Left cardiac atrium (tissue), 4 donors: ENCODE results near the gene BCAN. TPM values are rescaled to one million over a fixed set of nuclear protein-coding genes. Genes with fewer than 3 reads are reported as not detected.
A peak's percentile ranks its signal among the peaks of the same experiment; 100 is the strongest.

Source experiments
- ATAC-seq, 2 donors: fragments of 200-7000 bp; cut with Tn5 transposase; one replicate each; pipeline ENCODE4 v1.9.1; 2020; ENCODE audit warnings: mild to moderate bottlenecking in 2 of 2, moderate library complexity in 2 of 2
- DNase-seq: peaks from one replicate; pipeline ENCODE4 v3.0.0-alpha.2; 2020
- intact Hi-C, 2 donors: fragments of 100-400 bp; cut with DNase I; formaldehyde crosslinking; loops; one replicate each; pipeline versions ENCODE4 v1.14.1 to v1.15.1; 2022 to 2023
- total RNA-seq, 2 donors: library from RNA; stranded (reverse); fragmentation: NEBNext Ultra II Directional; extraction: Animal tissue kit (Norgen Biotek cat#: 25700); gene quantifications; one replicate each; pipeline ENCODE4 v1.2.1, GENCODE V29; 2021
- donor health status: DM: no; HTN: yes; CAD: no.
- donor health status: DM: no; HTN: yes; CAD: no; lungs with severe emphysema.
- donor health status: DM: yes; HTN: yes; CAD: no.
- donor health status: Dilated cardiomyopathy.

BCAN gene
- total RNA-seq, 2 donors from 2014 or later: 0.29 to 0.47 TPM

GRCh38 chr1:156667968-156668709 lies 26.2 kb downstream of the BCAN start:
- intact Hi-C loops: no loop called here
- DNase-seq (no peak), ATAC-seq (peak in 1 of 2 donors; percentile 3)

- DNase-seq: no peak
- intact Hi-C loops: no loop called here
- peak in 1 of 2 donors; percentile 2 for ATAC-seq
Measured at GRCh38 chr1:156668801-156669637, 27.1 kb downstream of the BCAN start.

GRCh38 chr1:156669794-156670193 lies 27.9 kb downstream of the BCAN start:
- intact Hi-C loops: no loop called here

GRCh38 chr1:156670359-156670758 lies 28.4 kb downstream of the BCAN start:
- intact Hi-C loops: no loop called here
- DNase-seq: no peak
- no peak for ATAC-seq

More at GRCh38 chr1:156669794-156670193, 27.9 kb downstream of the BCAN start:
- DNase-seq (no peak), ATAC-seq (no peak)

- ATAC-seq (no peak), DNase-seq (no peak)
- intact Hi-C loops: no loop called here
Measured at GRCh38 chr1:156670791-156671190, 28.9 kb downstream of the BCAN start.

- intact Hi-C loops: no loop called here
- ATAC-seq (no peak), DNase-seq (no peak)
Measured at GRCh38 chr1:156671804-156672203, 29.9 kb downstream of the BCAN start.

GRCh38 chr1:156673387-156674121 lies 31.6 kb downstream of the BCAN start:
- ATAC-seq: no peak
- intact Hi-C loops: no loop called here
- no peak for DNase-seq

GRCh38 chr1:156675210-156676113 lies 33.5 kb downstream of the BCAN start:
- ATAC-seq (peak; percentile 9), DNase-seq (no peak)
- intact Hi-C loops: loop anchor here in 1 of 2 donors (5.0 kb wide), 1 partner anchor 48 kb away; no protein-coding TSS in a partner anchor

- ATAC-seq (peak; percentile 19 to 33), DNase-seq (no peak)
- intact Hi-C loops: loop anchor here in 1 of 2 donors (5.0 kb wide), 1 partner anchor 49 kb away; no protein-coding TSS in a partner anchor
Measured at GRCh38 chr1:156676114-156676819, 34.4 kb downstream of the BCAN start.

- intact Hi-C loops: loop anchor here in 1 of 2 donors (1.0 to 5.0 kb wide), 2 partner anchors 17 to 50 kb away; no protein-coding TSS in a partner anchor
- ATAC-seq: peak; percentile 89 to 92
- DNase-seq: peak; percentile 86
Measured at GRCh38 chr1:156676820-156677615, 35.1 kb downstream of the BCAN start, which contains the start of gene NES. NES (minus strand) TSS chr1:156677407; CDS start chr1:156677264, 143 bp downstream.

GRCh38 chr1:156677616-156678596 lies 36.0 kb downstream of the BCAN start:
- intact Hi-C loops: loop anchor here (1.0 to 5.0 kb wide), 3 partner anchors 18 to 51 kb away; no protein-coding TSS in a partner anchor
- ATAC-seq (peak; percentile 66 to 69), DNase-seq (peak; percentile 80)

GRCh38 chr1:156680056-156680455 lies 38.1 kb downstream of the BCAN start:
- intact Hi-C loops: loop anchor here in 1 of 2 donors (5.0 kb wide), 1 partner anchor 33 kb away; no protein-coding TSS in a partner anchor
- ATAC-seq (no peak), DNase-seq (no peak)

GRCh38 chr1:156681196-156681960 lies 39.5 kb downstream of the BCAN start:
- intact Hi-C loops: loop anchor here in 1 of 2 donors (5.0 kb wide), 1 partner anchor 34 kb away; no protein-coding TSS in a partner anchor
- DNase-seq: no peak
- no peak for ATAC-seq

GRCh38 chr1:156682166-156682890 lies 40.4 kb downstream of the BCAN start:
- intact Hi-C loops: loop anchor here in 1 of 2 donors (5.0 kb wide), 1 partner anchor 35 kb away; no protein-coding TSS in a partner anchor

More at GRCh38 chr1:156682166-156682890, 40.4 kb downstream of the BCAN start:
- DNase-seq (no peak), ATAC-seq (no peak)
